Osteocyte (in vitro differentiated cells): ENCODE data around the gene KLLN. TPM values are rescaled to one million over a fixed set of nuclear protein-coding genes. Genes with fewer than 3 reads are reported as not detected.
A peak's percentile ranks its signal among the peaks of the same experiment; 100 is the strongest.

Experiments
- DNase-seq: peaks from one replicate; pipeline ENCODE4 v3.0.0; 2021; ENCODE audit warnings: mixed read lengths; ENCODE audit not compliant: unreplicated experiment; ENCODE audit errors: extremely low spot score
- H3K27ac Mint-ChIP-seq: one replicate; pipeline ENCODE4 v1.8.0; 2021; ENCODE audit warnings: mild to moderate bottlenecking, mixed read lengths; ENCODE audit not compliant: unreplicated experiment
- H3K27me3 Mint-ChIP-seq: one replicate; pipeline ENCODE4 v1.8.0; 2021; ENCODE audit warnings: mixed read lengths; ENCODE audit not compliant: unreplicated experiment
- H3K36me3 Mint-ChIP-seq: one replicate; pipeline ENCODE4 v1.8.0; 2021; ENCODE audit warnings: mixed read lengths; ENCODE audit not compliant: unreplicated experiment
- H3K4me1 Mint-ChIP-seq: one replicate; pipeline ENCODE4 v1.8.0; 2021; ENCODE audit warnings: mixed read lengths; ENCODE audit not compliant: unreplicated experiment
- H3K4me3 Mint-ChIP-seq: one replicate; pipeline ENCODE4 v1.8.0; 2021; ENCODE audit warnings: mild to moderate bottlenecking, moderate library complexity, mixed read lengths; ENCODE audit not compliant: unreplicated experiment
- H3K9me3 Mint-ChIP-seq: one replicate; pipeline ENCODE4 v1.8.0; 2021; ENCODE audit warnings: mixed read lengths; ENCODE audit not compliant: unreplicated experiment
- CTCF ChIP-seq: fragments of 200-600 bp; sonication (generic); IDR thresholded peaks from 2 replicates; pipeline ENCODE4 v1.5.0; 2021; ENCODE audit warnings: antibody characterized with exemption, mild to moderate bottlenecking, moderate library complexity
- total RNA-seq: library from RNA; stranded (reverse); gene quantifications from 2 replicates; pipeline ENCODE4 v1.2.1, GENCODE V29; 2021

Gene KLLN
- total RNA-seq, 1 donor from 2014 or later: 0.46 TPM

- Mint-ChIP-seq H3K4me3 (no peak overlapping the region), H3K9me3 (no peaks in the 10 kb centered on the region), H3K36me3 (no peaks in the 10 kb centered on the region), H3K27me3 (peaks cover 4% of the 10 kb centered on the region), H3K4me1 (no peaks in the 10 kb centered on the region), H3K27ac (no peak overlapping the region)
- no peak for TF ChIP-seq CTCF
- DNase-seq: no peak
Observed at GRCh38 chr10:87826653-87827052, 36.7 kb downstream of the KLLN start.

GRCh38 chr10:87819289-87819585 is 44.1 kb downstream of the KLLN start:
- no peak for TF ChIP-seq CTCF
- Mint-ChIP-seq H3K4me3 (peak overlapping the region; percentile 56), H3K27ac (no peak overlapping the region), H3K36me3 (no peaks in the 10 kb centered on the region), H3K4me1 (peaks cover 25% of the 10 kb centered on the region), H3K27me3 (peaks cover 4% of the 10 kb centered on the region), H3K9me3 (no peaks in the 10 kb centered on the region)
- DNase-seq: no peak

GRCh38 chr10:87818505-87819288 is 44.6 kb downstream of the KLLN start:
- TF ChIP-seq CTCF: no peak
- peak overlapping the region; percentile 95 for H3K27ac Mint-ChIP-seq
- DNase-seq: no peak
- peaks cover 25% of the 10 kb centered on the region for H3K4me1 Mint-ChIP-seq
- peaks cover 4% of the 10 kb centered on the region for H3K27me3 Mint-ChIP-seq
- peak overlapping the region; percentile 95 for H3K4me3 Mint-ChIP-seq
- H3K9me3 Mint-ChIP-seq: no peaks in the 10 kb centered on the region
- H3K36me3 Mint-ChIP-seq: no peaks in the 10 kb centered on the region

GRCh38 chr10:87817609-87818504 is 45.5 kb downstream of the KLLN start, which contains the start of gene ATAD1:
Gene ATAD1, minus strand, starts transcription at chr10:87818226. Its CDS starts 3,627 bp downstream, at chr10:87814599.
- peaks cover 4% of the 10 kb centered on the region for H3K27me3 Mint-ChIP-seq
- H3K4me1 Mint-ChIP-seq: peaks cover 25% of the 10 kb centered on the region
- peak; percentile 30 for TF ChIP-seq CTCF
- H3K36me3 Mint-ChIP-seq: no peaks in the 10 kb centered on the region
- peak within 1 kb of the TSS; percentile 95 for H3K27ac Mint-ChIP-seq
- H3K4me3 Mint-ChIP-seq: peak within 1 kb of the TSS; percentile 95
- no peaks in the 10 kb centered on the region for H3K9me3 Mint-ChIP-seq
- DNase-seq: peak; percentile 91
